ENCODE measurements around the gene PER1. TPM values are rescaled to one million over a fixed set of nuclear protein-coding genes. Genes with fewer than 3 reads are reported as not detected.

PER1 gene, protein sequence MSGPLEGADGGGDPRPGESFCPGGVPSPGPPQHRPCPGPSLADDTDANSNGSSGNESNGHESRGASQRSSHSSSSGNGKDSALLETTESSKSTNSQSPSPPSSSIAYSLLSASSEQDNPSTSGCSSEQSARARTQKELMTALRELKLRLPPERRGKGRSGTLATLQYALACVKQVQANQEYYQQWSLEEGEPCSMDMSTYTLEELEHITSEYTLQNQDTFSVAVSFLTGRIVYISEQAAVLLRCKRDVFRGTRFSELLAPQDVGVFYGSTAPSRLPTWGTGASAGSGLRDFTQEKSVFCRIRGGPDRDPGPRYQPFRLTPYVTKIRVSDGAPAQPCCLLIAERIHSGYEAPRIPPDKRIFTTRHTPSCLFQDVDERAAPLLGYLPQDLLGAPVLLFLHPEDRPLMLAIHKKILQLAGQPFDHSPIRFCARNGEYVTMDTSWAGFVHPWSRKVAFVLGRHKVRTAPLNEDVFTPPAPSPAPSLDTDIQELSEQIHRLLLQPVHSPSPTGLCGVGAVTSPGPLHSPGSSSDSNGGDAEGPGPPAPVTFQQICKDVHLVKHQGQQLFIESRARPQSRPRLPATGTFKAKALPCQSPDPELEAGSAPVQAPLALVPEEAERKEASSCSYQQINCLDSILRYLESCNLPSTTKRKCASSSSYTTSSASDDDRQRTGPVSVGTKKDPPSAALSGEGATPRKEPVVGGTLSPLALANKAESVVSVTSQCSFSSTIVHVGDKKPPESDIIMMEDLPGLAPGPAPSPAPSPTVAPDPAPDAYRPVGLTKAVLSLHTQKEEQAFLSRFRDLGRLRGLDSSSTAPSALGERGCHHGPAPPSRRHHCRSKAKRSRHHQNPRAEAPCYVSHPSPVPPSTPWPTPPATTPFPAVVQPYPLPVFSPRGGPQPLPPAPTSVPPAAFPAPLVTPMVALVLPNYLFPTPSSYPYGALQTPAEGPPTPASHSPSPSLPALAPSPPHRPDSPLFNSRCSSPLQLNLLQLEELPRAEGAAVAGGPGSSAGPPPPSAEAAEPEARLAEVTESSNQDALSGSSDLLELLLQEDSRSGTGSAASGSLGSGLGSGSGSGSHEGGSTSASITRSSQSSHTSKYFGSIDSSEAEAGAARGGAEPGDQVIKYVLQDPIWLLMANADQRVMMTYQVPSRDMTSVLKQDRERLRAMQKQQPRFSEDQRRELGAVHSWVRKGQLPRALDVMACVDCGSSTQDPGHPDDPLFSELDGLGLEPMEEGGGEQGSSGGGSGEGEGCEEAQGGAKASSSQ (N-terminal part only)
- 9.1 and 17.7 TPM in 2 replicates for total RNA-seq

GRCh38 chr17:8152112-8152775, at the start of gene PER1:
TSS of gene PER1 (minus strand) at chr17:8152404. CDS start at chr17:8150706, 1,698 bp downstream.

DNA sequence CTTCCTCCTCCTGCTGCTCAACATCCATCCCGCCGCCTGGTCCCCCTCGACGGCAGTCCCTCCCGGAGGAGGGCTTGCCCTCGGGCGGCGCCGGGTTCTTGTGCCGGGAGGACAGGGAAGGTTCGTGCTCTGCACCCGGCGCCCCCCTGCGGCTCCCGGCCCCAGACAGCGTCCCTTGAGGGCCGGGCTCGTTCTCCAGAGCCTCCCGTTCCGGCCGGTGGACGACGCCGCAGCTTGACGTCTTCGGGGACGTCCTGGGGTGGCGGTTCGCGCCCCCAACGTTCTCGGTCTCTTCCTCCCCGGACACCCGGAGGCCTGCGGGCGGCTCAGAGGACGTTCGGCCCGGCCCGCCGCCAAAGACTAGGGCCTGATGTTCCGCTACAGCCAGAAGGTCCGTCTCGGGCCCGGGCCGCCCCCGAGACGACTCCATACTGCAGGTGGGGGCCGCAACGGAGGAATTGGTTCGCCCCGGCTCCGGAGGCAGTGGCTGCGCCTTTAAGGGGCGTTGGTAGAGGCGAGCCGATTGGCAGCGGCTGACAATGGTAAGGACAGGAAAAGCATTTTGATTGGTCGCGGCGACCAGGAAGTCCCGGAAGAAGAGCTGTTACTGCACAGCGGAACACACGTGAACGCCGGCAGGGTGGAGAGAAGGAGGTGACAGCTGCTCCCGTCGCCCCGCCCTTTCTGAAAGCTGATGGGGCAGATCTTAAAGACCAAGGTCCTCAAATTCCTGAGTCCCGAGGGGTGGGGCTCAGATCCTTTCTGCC, 37.7 kb upstream of the PER1 start, which contains the start of gene BORCS6:
TSS of gene BORCS6 (minus strand) at position 470 of the 767 bp plus-strand sequence. CDS start at position 430, 40 bp downstream.

DNA sequence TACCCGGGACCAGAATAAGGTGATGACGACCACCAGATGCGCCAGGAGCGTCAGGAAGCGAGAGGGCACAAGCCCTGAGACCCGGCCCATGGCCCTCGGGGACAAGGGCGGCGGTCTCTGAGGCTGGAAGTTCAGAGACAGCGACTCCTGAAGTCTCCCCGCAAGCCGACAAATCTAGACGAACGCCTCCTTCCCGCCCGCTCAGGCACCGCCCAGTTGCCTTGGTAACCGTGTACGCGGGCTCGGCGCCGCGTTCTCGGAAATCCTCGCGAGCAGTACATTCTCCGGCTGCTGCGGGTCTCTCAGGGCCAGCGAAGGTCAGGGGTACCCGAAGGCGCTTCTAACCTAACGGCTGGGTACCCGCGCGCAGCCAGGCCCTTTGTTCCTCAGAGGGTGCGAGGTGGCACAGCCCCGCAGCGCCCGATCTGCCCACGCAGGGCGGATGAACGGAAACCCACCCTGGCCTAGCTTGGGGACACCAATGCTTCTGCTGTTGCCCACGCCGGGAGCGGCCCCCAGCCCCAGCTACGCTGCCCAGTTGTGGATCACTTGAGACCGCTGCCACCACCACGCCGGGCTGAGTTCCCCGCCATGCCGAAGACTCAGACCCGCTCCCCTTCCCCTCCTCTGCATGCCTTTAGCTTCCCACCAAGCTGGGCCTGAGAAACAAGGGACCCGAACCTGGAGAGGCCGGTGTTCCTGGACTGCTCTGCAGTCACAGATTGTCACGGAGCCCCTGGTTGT, 24.2 kb upstream of the PER1 start, which contains the start of gene TMEM107:
TSS of gene TMEM107 (minus strand) at position 184 of the 744 bp plus-strand sequence. CDS start at position 90, 94 bp downstream.

GRCh38 chr17:8162233-8162996, 10.2 kb upstream of the PER1 start, which contains the start of gene VAMP2:
TSS of gene VAMP2 (minus strand) at chr17:8162948. CDS start at chr17:8162879, 69 bp downstream.

DNA sequence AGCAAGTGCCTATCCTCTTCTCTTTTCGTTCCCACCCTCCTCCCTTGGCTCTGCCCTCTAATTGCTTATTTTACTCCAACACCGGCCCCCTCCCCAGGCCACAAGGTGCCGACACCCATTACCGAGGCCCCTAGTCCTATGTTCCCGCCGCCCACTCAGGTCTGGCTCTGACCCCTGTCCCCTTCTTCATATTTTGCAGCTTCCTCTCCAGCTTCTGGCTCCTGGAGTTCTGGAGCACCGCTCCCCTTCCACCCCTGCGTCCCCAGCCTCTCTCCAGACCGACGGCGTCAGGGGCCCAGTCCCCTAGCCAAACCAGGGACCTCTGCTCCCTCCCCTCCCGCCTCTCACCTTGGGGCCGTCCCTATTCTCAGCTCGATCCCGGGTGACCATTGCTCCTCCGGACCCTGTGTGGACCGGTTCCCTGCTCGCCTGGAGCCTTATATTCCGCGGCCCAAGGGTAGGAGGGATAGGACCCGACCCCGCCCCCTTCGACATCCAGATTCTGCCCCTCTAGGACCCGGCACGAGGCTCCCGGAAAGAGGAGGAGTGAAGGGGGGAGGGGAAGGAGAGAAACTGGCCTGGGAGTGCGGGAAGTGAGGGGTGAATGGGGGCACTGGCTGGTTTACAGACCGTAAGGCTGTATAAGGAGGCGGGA, 28.4 kb downstream of the PER1 start, which contains the start of gene HES7:
TSS of gene HES7 (minus strand) at position 412 of the 655 bp plus-strand sequence. CDS start at position 390, 22 bp downstream.

DNA sequence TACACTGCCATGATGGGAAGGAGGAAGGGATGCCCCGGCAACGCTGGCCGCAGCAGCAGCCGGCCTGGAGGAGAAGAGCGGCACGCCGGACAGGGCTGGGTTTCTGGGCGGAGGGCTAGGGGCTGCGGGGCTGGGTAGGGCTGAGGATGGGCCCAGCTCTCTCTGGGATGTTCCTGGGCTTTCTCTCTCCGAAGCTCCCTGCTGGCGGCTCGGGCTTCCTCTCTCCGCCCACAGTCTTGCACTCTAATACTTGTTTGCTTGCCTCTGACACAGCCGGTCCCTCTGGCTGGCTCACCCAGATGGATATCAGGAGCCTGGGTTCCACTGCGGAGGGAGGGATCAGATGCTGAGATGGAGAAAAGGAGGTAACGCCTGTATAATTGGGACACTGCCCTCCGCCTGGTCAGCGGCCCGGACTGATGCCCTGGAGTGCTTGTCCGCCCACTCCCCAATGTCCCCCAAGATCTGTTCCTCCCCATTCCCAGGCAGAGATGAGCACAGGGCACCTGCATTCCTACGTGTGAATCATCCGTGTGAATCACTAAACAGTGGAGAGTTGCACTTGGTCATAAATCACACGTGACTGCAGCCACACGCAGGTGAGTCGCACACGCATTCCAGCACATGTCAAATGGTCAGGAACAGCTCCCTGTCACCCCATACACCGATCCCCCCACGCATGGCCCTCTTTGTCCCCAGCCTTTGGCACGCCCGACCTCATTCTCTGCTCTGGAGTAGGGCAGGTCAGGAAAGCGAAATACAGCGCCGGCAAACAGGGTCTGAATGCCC, 34.0 kb downstream of the PER1 start, which contains the start of gene ALOXE3:
TSS of gene ALOXE3 (minus strand) at position 535 of the 789 bp plus-strand sequence. CDS start at position 11, 524 bp downstream.

Other genes starting within 250 kb of the PER1 start
- gene RNF227, start 236.1 kb downstream of the PER1 start, total RNA-seq = 1.3 and 3.0 TPM in 2 replicates
- gene KCNAB3, start 222.5 kb downstream of the PER1 start, total RNA-seq = 0.49 and 0.63 TPM in 2 replicates
- gene TRAPPC1, start 220.5 kb downstream of the PER1 start, total RNA-seq = 45.3 and 77.3 TPM in 2 replicates
- gene CNTROB, start 220.2 kb downstream of the PER1 start, total RNA-seq = 18.7 and 19.1 TPM in 2 replicates
- not detected in 2 replicates for gene GUCY2D, start 149.8 kb downstream of the PER1 start, total RNA-seq
- not detected in 2 replicates for gene ALOX15B, start 113.3 kb downstream of the PER1 start, total RNA-seq
- gene ALOX12B, start 64.7 kb downstream of the PER1 start, total RNA-seq = not detected in 2 replicates
- not detected in 2 replicates for gene ALOXE3, start 33.9 kb downstream of the PER1 start, total RNA-seq
- gene HES7, start 28.3 kb downstream of the PER1 start, total RNA-seq = not detected in 2 replicates
- 4.9 and 5.3 TPM in 2 replicates for gene VAMP2, start 10.5 kb upstream of the PER1 start, total RNA-seq
- 13.4 and 22.3 TPM in 2 replicates for gene TMEM107, start 24.0 kb upstream of the PER1 start, total RNA-seq
- gene BORCS6, start 37.8 kb upstream of the PER1 start, total RNA-seq = 9.3 and 10.8 TPM in 2 replicates
- 23.2 and 37.6 TPM in 2 replicates for gene AURKB, start 58.2 kb upstream of the PER1 start, total RNA-seq
- 5.3 and 14.3 TPM in 2 replicates for gene CTC1, start 95.7 kb upstream of the PER1 start, total RNA-seq
- 18.9 and 28.9 TPM in 2 replicates for gene PFAS, start 96.9 kb upstream of the PER1 start, total RNA-seq
- 7.8 and 8.8 TPM in 2 replicates for gene RANGRF, start 136.3 kb upstream of the PER1 start, total RNA-seq
- gene SLC25A35, start 143.0 kb upstream of the PER1 start, total RNA-seq = 0.32 and 0.94 TPM in 2 replicates
- gene ARHGEF15, start 157.8 kb upstream of the PER1 start, total RNA-seq = 29.5 and 30.0 TPM in 2 replicates
- not detected in 2 replicates for gene ODF4, start 187.4 kb upstream of the PER1 start, total RNA-seq
- 2,945 and 3,888 TPM in 2 replicates for gene RPL26, start 230.8 kb upstream of the PER1 start, total RNA-seq
- under 0.01 TPM in 1 of 2 replicates, not detected in the other for gene RNF222, start 245.4 kb upstream of the PER1 start, total RNA-seq

Data from bladder microvascular endothelial cell (primary cell).